NCI-H446 (cell line): ENCODE measurements around the gene KLHL29.

Source experiments
- DNase-seq, 2 experiments: peaks; one replicate each; lab custom pipeline; 2025; lab: John Stamatoyannopoulos, UW

The KLHL29 gene

DNA sequence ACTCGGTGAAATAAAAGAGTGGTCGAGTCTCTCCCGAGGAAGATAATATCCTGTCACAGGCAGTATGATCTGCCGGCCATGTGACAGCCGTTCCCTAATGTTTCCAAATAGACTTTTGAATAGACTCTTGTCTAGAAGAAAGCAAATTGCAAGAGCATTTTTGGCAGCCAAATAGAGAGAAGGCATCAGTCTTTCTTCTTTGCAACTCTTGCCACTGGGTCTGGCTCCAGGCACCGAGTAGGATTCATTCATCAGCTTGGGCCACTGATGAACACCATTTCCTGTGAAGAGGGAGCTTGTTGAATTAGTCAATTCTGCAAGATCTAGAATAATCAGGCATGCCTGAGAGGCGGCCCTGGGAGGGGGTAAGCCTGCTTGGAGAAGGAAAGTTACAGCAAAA, 165.6 kb downstream of the KLHL29 start:
- DNase-seq, result no peak

DNA sequence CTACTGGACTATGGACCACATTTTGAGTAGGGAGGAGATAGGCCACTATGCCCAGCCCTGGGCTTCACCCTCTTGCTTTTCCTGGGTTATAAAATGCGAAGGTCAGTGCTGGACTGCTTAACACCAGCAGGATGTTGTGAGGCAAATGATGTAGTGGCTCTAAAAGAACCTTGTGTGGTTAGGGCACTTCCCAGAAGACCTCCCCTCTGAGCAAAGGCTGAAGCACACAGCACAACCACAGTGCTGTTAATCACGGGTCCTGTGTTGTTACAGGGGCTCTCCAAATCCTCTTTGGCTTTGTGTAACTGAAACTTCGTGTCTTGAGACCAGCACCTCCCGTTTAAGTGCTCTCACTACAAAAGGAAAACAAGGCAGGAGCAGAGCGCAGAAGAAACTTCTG, 166.9 kb downstream of the KLHL29 start:
- no peak for DNase-seq

DNA sequence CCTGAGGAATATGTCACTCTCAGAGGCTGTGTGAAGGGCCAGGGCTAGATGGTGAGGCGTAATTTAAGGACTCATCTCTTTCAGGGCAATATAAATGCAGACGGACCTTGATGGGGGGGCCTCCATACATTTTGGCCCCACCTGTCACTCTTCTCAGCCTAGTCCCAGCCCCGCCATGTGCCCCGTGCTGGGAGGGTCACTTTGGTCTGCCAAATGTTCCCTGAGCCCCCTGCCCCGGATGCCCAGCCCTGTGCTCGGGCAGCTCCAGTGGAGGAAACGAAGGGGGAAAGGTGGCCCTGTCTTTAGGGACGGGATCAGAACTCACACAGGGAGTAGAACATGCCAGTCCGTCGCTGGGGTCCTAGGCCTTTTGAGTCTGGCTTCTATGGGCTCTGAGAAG, 168.6 kb downstream of the KLHL29 start:
- DNase-seq, result no peak

DNA sequence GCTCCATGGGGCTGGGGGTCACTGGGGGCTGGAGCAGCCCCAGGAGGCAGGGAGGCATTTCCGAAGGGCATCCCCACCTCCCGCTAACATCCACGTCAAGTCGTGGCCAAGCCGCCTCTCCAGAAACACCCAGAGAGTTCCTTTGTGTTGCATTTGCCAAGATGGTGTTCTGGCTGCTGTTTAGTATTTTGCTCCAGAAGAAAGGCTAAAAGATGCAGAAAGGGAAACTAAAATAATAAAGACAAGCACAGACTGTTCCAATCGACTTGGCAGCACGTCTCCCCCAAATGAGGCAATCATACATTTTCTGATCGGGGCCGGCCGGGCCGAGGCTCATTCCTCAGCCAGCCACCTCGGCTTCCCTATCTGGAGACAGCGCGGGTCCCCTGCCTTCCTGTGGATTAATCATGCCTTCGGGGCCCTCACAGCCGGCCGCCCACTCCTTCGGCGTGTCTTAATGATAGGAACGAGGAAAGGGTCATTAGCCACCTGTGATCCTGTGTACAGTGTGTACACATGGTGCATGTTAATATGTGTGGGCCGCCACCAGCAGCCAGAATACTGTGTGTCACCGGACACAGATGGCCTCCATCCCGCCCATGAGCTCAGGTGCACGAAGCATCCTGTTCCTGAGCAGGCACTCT, 169.2 kb downstream of the KLHL29 start:
- DNase-seq, result no peak

DNA sequence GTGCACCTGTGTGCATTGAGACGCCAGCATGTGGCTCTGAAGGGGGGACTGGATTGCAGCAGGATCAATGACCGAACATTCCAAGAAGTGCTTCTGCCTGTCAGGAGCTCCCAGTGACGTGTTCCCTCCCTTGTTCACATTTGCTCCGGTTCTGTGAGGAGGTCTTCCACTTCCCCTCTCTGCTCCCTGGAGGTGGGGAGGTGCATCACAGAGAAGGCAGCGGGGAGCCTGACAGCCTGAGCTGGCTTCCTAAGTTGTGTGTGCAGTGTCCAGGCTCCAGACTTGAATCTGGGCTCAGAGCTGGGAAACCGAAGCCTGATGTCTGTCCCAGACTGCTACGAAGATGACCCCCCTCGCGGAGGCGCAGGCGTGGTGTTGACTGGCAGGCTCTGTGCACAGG, 171.0 kb downstream of the KLHL29 start:
- no peak for DNase-seq

DNA sequence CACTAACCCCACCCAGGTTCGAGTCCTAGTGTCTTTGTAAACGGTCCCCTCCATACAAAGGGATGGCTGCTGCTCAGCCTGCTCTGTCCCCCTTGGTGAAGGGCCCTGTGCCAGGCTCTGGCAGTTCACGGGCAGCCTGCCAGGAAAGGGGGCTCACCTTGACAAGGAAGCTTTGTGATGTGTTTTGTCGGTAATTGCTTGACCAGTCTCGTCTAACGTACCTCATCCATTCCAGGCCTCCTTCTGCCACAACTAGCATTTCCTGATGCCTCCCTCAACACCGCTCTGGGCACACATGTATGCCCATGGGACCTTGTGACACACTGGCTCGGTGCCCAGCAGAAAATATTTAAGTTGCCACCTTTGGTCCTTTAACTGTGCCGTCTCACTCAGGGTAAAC, 171.9 kb downstream of the KLHL29 start:
- no peak for DNase-seq

DNA sequence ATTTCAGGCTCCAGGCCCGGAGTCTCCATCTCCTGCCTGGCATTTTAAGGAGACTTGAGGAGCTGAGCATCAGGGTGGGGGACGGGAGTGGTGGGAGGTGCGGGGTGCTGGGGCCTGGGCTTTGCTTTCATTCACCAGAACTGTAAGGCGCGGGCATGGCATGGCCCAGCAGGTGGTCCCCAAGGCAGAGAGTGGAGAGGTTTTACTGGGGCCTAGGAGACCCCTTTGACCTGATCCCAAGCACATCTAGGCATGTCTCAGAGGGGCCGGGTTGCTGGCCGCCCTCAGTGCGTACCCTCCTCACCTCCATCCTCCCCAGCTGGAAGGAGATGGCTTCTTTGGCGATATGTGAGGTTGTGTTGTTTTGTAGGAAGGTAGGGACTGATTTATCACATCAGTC, 172.5 kb downstream of the KLHL29 start:
- no peak for DNase-seq

DNA sequence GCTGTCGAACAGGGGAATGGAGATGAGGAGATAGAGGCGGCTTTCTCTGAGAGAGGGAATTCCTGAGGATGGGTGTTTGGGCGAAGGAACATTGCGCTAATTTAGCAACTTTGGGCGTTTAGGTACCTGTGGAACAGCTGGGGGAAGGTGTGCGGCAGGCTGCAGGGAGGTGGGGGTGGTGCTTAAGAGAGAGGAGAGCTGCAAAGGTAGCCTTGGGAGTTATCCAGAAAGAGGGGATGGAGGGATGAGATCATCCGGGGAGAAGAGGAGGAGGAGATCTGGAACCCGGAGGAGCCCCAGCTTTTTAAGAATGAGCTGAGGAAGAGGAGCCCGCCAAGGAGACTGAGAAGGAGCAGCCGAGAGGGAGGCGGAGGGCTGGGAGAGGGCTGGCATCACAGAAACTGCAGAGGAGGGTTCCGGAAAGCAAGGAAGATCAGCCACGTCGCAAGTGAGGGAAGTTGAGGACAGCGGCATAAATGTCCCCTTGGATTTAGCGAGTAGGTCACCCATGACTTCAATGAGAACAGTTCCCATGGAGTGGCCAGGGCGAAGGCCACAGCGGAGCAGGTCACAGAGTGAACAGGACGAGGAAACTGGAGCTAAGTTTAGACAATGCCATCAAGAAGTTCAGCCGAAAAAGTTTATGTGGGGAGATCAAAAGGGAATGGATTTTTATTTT, 174.7 kb downstream of the KLHL29 start:
- no peak for DNase-seq

DNA sequence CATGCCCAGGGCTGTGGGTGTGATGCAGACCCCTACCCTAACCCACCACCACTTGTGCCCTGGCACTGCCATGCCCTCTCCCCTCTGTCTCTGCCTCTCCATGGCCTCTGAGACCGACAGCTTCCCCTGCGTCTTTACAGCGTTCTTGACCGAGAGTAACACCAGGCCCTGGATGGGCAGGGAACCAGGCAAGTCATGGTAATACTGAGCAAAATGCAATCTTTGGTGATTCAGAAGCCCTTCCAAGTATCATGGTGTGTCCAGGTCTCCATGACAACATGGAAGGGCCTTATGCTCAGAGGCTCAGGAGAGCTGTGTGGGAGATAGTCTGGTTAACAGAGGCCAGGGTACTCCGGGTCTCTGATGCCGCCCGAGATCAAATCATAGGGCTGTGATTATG, 176.1 kb downstream of the KLHL29 start:
- DNase-seq, result no peak

DNA sequence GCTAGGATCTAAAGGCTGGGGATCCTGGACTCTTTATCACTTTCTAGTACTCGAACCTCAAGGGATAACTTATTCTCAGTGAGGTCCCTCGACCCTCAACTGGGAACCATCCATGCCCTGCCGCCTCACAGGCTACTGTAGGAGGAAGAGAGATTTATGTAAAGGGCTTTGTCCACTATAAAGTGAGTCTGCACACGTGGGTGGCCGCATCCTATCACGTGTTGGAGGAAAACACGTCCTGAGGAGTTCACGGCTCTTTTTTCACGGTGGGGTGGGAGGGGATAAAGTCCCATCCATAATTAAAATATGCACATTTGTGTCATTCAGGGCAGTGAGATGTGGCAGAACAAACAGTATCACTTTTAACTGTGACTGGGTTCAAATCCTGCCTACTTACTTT, 176.6 kb downstream of the KLHL29 start:
- DNase-seq, result no peak

DNA sequence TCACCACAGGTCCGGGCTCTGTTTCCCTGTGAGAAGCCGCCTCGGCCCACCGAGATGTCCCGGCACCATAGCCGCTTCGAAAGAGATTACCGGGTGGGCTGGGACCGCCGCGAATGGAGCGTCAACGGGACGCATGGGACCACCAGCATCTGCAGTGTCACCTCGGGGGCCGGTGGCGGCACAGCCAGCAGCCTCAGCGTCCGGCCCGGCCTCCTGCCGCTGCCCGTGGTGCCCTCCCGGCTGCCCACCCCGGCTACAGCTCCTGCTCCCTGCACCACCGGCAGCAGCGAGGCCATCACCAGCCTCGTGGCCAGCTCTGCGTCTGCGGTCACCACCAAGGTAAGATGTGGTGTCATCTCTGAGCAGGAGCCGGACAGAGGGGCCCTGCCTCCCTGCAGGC, 177.2 kb downstream of the KLHL29 start:
- no peak for DNase-seq

DNA sequence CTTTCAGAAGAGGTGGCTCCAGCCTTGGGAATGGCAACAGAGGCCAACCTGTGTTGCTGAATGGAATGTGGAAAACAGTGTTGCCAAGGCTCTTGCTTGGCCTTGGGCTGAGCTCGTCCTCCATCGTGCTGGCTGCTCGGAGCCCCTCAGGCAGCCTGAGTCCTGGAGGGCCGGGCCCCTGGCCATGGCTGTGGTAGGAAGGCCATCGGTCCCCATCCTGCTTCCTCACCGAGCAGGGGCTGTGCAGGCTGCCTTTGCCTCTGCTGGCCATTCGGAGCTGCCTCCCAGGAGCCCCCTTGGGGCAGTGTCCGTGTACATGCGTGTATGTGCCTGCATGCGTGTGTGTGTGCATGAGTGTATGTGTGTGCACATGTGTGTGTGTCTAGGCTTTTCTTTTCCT, 178.2 kb downstream of the KLHL29 start:
- no peak for DNase-seq

DNA sequence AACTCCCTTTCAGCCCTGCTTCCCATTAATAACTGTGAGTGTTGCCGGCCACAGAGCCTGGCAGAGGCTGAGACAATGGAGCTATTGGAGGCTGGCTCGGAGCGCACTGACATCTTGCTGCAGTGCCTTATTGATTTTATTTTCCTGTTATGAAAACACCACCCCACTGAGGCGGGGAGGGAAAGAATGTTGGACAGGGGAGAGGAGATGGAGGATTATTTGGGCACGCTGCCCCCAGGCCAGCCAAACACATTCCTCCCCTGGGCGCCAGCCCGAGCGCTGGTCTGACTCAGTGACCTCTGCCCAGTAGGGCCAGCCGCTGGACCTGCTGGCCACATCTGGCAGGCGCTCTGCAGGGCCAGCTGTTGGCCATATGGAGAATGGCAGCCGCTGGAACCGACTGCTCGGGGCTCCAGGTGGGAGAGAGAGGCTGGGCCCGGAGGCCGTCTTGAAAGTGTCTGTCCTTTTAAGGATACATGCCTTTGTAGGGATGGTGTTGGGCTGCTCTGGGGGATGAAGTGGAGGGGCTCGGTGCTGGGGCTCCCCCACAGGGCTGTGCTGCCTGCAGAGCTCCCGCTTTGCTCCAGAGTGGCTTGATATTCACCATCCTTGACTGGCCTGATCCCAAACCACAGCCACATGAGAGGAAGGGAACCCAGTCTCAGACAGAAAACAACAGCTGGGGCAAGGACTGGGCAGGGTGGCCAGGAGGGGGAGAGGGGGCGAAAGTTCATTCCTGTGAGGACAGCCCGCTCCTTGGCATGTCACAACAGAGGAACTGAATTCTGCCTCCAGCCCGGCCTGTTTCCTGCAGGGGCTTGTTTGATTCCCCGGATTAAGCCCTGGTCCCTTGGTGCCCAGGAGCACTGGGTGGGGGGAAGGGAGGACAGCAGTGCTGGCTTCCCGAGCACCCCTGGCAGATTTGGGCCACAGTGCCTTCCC, 179.0 kb downstream of the KLHL29 start:
- no peak for DNase-seq

DNA sequence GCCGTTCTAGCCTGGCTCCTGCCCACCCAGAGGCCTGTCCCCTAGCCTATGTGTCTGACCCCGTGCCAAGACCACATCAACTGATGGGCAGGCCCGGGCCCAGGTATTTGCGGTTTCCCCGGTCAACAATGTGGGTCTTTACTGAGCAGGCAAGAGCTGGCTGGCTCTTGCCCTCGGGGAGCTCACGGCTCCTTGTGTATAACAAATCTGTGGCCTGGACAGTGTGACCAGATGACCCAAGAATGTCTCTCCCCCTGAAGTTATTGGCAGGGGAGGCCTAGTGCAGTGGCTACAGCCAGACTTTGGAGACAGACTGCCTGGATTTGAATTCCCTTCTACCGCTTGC, 179.6 kb downstream of the KLHL29 start:
- DNase-seq, result no peak

DNA sequence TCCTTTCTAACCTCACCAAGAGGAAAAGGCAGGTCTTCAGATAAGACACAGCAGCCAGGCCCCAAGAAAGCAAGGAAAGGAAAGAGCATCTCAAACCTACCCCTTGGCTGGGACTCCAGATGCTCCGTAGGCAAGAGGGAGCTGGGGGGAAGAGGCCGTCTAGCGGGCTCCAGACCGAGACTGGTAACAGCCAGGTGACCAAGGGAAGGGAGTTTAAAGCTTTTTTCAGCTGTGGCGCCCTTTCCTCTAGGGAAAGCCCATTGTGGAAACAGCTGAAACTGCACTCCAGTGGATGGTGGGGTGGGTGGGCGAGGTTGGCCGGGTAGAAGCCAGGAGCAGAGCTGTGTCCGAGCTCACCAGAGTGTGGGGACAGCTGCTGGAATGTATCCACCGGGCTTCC, 180.4 kb downstream of the KLHL29 start:
- DNase-seq, result no peak

DNA sequence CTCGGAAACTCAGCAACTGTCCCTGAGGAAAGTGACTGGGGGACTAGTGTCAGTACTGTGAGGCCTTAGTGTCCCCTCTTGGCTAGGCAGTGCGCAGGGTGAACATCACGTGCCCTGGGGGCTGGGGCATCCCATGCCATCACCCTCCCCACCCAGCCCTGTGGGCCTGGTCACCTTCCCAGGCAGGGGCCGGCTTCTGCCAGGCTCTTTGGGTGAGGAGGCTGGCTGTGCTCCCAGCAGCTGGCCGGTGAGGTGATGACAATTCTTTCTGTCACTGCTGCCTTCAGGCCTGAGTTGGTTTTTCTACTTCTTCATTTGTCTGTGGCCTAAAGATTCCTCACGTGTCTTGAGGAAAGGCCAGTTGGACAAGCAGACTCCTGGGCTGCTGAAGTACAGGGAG, 180.8 kb downstream of the KLHL29 start:
- DNase-seq, result no peak

DNA sequence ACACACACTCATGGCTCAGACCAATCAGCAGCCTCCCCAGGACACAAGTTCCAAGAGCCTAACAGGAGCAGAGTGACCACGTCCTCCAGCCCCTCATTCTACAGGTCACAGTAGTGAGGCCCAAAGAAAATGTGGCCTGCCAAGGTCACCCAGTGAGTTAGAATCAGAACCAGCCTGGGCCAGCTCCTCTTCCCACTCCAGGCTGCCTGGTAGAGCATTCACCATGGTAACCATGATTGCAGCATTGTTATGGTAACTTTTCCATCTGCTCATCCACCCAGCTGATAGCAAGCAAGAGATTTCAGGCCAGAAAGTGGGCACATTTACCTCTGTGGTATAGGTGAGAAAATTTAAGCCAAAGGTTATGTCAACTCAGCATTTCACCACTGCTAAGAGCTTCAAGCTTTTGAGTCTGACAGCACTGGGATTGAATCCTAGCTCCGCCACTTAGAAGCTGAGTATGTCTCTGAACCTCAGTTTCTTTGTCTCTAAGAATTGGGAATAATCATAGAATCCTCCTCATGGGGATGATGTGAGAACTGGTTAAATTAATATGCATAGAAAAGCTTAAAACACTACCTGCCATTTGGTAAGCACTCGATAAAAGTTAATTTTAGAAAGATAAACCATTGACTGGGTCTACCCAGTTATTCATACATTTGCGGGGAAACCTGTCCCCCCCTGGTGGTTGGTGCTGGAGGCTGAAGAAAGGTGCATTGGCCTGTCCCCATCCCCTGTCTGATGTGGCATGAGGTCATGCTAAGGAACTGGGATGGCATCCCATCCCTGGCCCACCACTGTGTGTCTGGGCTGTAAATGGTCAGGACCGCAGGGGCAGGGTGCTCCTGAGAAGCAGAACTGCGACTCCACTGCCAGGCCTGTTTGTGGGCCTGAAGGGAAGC, 181.5 kb downstream of the KLHL29 start:
- DNase-seq, result no peak

DNA sequence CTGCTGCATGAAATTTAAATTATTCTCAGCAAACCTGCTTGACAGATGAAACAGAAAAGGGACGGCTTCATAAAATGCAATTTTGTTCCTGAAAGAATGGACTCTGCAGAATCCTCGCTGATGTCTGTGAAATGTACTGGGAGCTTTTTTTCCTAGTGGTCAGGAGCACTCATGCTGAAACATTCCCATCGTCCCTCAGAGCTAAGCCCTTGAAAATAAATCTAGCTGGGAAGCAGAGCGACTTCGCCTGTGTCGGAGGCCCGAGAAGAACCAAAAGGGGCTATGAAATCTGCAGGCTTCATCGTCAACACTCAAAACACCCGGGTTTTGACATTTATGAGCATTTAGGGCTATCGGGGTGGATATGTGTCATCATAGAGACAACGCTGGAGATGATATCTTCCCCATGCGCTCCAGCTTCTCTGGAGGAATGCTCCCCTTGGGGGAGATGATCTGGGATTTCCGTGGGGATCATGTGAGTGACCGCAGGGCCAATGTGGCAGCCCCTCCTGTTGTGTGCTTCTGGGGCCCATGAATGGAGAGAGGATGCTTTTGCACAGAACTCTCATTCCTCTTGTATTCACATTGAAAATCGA, 182.3 kb downstream of the KLHL29 start:
- DNase-seq, result no peak

DNA sequence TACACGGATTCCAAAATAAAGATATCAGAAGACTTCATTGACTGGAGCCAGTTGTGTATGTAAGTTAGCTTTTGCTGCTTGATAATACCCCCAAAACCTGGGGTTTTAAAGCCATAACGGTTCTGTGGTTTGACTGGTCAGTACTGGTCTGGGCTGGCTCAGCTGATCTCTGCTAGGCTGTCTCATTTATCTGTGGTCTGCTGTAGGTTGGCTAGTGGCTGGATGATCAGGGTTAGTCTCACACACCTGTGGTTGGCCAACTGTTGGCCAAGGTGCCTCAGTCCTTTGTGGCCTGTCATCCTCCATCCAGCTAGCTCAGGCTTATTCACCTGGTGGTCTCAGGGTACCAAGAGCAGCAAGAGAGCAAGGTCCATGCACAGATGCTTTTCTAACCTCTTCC, 183.2 kb downstream of the KLHL29 start:
- no peak for DNase-seq

DNA sequence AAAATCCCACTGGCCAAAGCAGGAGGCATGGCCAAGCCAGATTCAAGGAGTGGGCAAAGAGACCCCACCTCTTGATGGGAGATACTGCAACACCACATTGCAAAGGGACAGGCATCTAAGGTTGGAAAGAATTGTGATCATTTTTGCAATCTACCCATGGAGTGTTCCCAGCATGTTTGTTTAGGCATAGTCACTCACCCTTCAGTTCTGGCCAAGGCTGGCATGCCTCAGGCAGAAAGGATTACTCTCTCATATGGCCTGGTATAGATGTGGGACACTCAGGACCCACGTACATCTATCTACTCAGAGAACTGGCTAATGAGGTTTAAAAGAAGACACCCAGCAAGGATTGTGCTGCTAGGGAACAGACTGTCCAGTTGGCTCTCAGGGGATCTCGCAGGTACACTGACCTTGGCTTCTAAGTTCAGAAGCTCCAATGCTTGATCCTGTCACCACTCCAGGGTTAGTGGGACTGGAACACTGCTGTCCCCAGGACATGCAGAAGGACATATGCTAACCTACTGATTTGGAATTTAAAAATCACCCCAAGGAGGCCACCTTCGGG, 183.7 kb downstream of the KLHL29 start:
- DNase-seq, result no peak

DNA sequence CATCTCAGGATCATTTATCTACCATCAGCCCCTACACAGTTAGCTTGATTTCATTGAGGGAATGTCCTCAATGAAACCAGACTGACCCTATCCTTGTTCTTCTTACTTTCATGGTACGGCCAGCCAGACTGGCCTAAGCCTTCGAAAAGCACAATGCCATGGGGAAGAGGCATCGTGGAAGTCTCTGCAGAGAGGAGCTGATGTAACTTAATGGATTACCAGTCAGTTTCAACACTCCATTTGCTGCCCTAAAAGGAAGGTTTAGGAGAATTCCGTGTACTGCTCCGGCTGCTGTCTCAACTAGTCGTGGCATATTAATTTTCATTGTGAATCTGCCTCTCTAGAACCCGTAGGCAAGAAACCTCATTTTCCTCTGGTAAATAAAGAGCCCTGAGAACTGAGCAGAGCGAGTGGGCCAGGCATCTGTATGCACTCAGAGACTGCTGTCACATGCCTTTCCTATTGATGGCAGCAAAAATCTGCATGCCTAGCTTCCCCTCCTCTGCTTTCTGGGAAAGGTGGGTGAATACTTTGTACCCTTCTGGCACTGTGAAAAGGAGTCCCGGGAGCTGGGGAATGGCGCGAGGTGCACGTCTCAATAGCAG, 184.9 kb downstream of the KLHL29 start:
- DNase-seq, result no peak
